ENCODE results near the gene LMLN. TPM values are rescaled to one million over a fixed set of nuclear protein-coding genes. Genes with fewer than 3 reads are reported as not detected.
"Not testable (repeated sequence)": the region's sequence is repeated elsewhere in the genome, so short reads cannot be mapped to it uniquely, and the experiment has no call there.

Gene LMLN
- polyA plus RNA-seq, 4 donors, result 8.2 to 10.8 (median 8.5) TPM

GRCh38 chr3:197956626-197956988, 3.4 kb upstream of the LMLN start:
- DNase-seq (ENCODE audit: low read depth in 4 of 4, low spot score in 3 of 4), result no peak

GRCh38 chr3:197957790-197958133, 2.3 kb upstream of the LMLN start:
- DNase-seq (ENCODE audit: low read depth in 4 of 4, low spot score in 3 of 4), result no peak

- DNase-seq (ENCODE audit: low read depth in 4 of 4, low spot score in 3 of 4), result no peak
Measured at GRCh38 chr3:197958346-197958745, 1.7 kb upstream of the LMLN start.

- not testable (repeated sequence) for DNase-seq (ENCODE audit: low read depth in 4 of 4, low spot score in 3 of 4)
Measured at GRCh38 chr3:197958848-197959247, 1.2 kb upstream of the LMLN start.

- peak in 1 of 4 donors; percentile 13 for DNase-seq (ENCODE audit: low read depth in 4 of 4, low spot score in 3 of 4)
Measured at GRCh38 chr3:197959500-197959890, 522 bp upstream of the LMLN start.

GRCh38 chr3:197960694-197961581, 921 bp downstream of the LMLN start:
- no peak for DNase-seq (ENCODE audit: low read depth in 4 of 4, low spot score in 3 of 4)

- DNase-seq (ENCODE audit: low read depth in 4 of 4, low spot score in 3 of 4), result no peak
Measured at GRCh38 chr3:197961582-197961945, 1.5 kb downstream of the LMLN start.

- DNase-seq (ENCODE audit: low read depth in 4 of 4, low spot score in 3 of 4), result no peak
Measured at GRCh38 chr3:197963019-197963637, 3.1 kb downstream of the LMLN start.

- not testable (repeated sequence) for DNase-seq (ENCODE audit: low read depth in 4 of 4, low spot score in 3 of 4)
Measured at GRCh38 chr3:197967337-197967989, 7.4 kb downstream of the LMLN start.

- no peak for DNase-seq (ENCODE audit: low read depth in 4 of 4, low spot score in 3 of 4)
Measured at GRCh38 chr3:197970588-197970987, 10.6 kb downstream of the LMLN start.

- no peak for DNase-seq (ENCODE audit: low read depth in 4 of 4, low spot score in 3 of 4)
Measured at GRCh38 chr3:197974016-197974415, 14.0 kb downstream of the LMLN start.

- no peak for DNase-seq (ENCODE audit: low read depth in 4 of 4, low spot score in 3 of 4)
Measured at GRCh38 chr3:197975311-197975710, 15.3 kb downstream of the LMLN start.

- DNase-seq (ENCODE audit: low read depth in 4 of 4, low spot score in 3 of 4), result no peak
Measured at GRCh38 chr3:197983076-197983475, 23.1 kb downstream of the LMLN start.

- no peak for DNase-seq (ENCODE audit: low read depth in 4 of 4, low spot score in 3 of 4)
Measured at GRCh38 chr3:197989651-197990050, 29.6 kb downstream of the LMLN start.

- DNase-seq (ENCODE audit: low read depth in 4 of 4, low spot score in 3 of 4), result no peak
Measured at GRCh38 chr3:197994736-197995135, 34.7 kb downstream of the LMLN start.

- no peak for DNase-seq (ENCODE audit: low read depth in 4 of 4, low spot score in 3 of 4)
Measured at GRCh38 chr3:197996855-197997254, 36.8 kb downstream of the LMLN start.

GRCh38 chr3:197997936-197998335, 37.9 kb downstream of the LMLN start:
- no peak for DNase-seq (ENCODE audit: low read depth in 4 of 4, low spot score in 3 of 4)

- no peak for DNase-seq (ENCODE audit: low read depth in 4 of 4, low spot score in 3 of 4)
Measured at GRCh38 chr3:198017090-198017489, 57.1 kb downstream of the LMLN start.

GRCh38 chr3:198018416-198018815, 58.4 kb downstream of the LMLN start:
- DNase-seq (ENCODE audit: low read depth in 4 of 4, low spot score in 3 of 4), result no peak

- no peak for DNase-seq (ENCODE audit: low read depth in 4 of 4, low spot score in 3 of 4)
Measured at GRCh38 chr3:198019115-198019514, 59.1 kb downstream of the LMLN start.

- DNase-seq (ENCODE audit: low read depth in 4 of 4, low spot score in 3 of 4), result no peak
Measured at GRCh38 chr3:198021320-198021719, 61.3 kb downstream of the LMLN start.

- DNase-seq (ENCODE audit: low read depth in 4 of 4, low spot score in 3 of 4), result no peak
Measured at GRCh38 chr3:198022604-198023003, 62.6 kb downstream of the LMLN start.

All from right renal pelvis (tissue), 4 donors.